Right lobe of liver (tissue), 6 donors: Measurements from ENCODE around the gene PPP3R1. TPM values are rescaled to one million over a fixed set of nuclear protein-coding genes. Genes with fewer than 3 reads are reported as not detected.
"Not testable (repeated sequence)": the region's sequence is repeated elsewhere in the genome, so short reads cannot be mapped to it uniquely, and the experiment has no call there.

ENCODE experiments used
- ATAC-seq, 4 donors: fragments of 200-7000 bp; cut with Tn5 transposase; one replicate each; pipeline ENCODE4 v1.9.1; 2020; ENCODE audit warnings: mild to moderate bottlenecking in 4 of 4, moderate library complexity in 4 of 4
- DNase-seq, 3 donors: peaks; one replicate each; pipeline ENCODE4 v3.0.0-alpha.2; 2020
- H3K27ac ChIP-seq, 3 donors: fragments of 200-600 bp; one replicate each; pipeline ENCODE4 v1.8.0; 2022
- H3K27me3 ChIP-seq, 2 donors: fragments of 200-600 bp; one replicate each; pipeline ENCODE4 v1.8.0; 2022
- H3K36me3 ChIP-seq, 4 donors: fragments of 200-600 bp; sonication (generic) in 1 of 4; one replicate each; pipeline versions ENCODE4 v1.5.1 to v1.8.0; 2017 to 2022; ENCODE audit warnings: control low read depth in 1 of 4
- H3K4me1 ChIP-seq, 4 donors: fragments of 200-600 bp; sonication (generic) in 1 of 4; one replicate each; pipeline versions ENCODE4 v1.5.1 to v1.8.0; 2017 to 2022; ENCODE audit warnings: control low read depth in 1 of 4
- H3K4me3 ChIP-seq, 3 donors: fragments of 200-600 bp; one replicate each; pipeline ENCODE4 v1.8.0; 2022
- H3K9me3 ChIP-seq, 4 donors: fragments of 200-600 bp; sonication (generic) in 1 of 4; one replicate each; pipeline versions ENCODE4 v1.5.1 to v1.8.0; 2017 to 2022; ENCODE audit warnings: control low read depth in 1 of 4
- POLR2A ChIP-seq: fragments of 450-650 bp; IDR thresholded peaks from one replicate; pipeline ENCODE4 v1.6.1; 2017; ENCODE audit warnings: antibody characterized with exemption, mild to moderate bottlenecking
- WGBS: methylation state at CpG from one replicate; pipeline ENCODE4 v1.1.6; 2018; ENCODE audit warnings: low coverage, low lambda C conversion rate; ENCODE audit not compliant: insufficient coverage; ENCODE audit errors: missing lambda C conversion rate; 5-methylcytosine and 5-hydroxymethylcytosine counted together
- intact Hi-C, 2 donors: fragments of 100-400 bp; cut with DNase I; formaldehyde crosslinking; loops; one replicate each; pipeline versions ENCODE4 v1.11.2 to v1.14.1; 2022
- total RNA-seq, 6 experiments: library from RNA; depleted of rRNA in 2 of 6; stranded (reverse); fragments of >200 nt in 2 of 6; fragmentation: NEBNext Ultra II Directional in 3 of 6; extraction: Animal tissue kit (Norgen Biotek cat#: 25700) in 3 of 6; gene quantifications; one replicate each; pipeline versions ENCODE4 v1.1.0 to v1.2.4, GENCODE V29; 2016 to 2023
- TF ChIP-seq, protein P1 (sequence below), 4 donors: fragments of 200-600 bp in 3 of 4; fragments of 450-650 bp in 1 of 4; IDR thresholded peaks; one replicate each; pipeline versions ENCODE4 v1.5.1 to v1.8.0; 2016 to 2022; ENCODE audit warnings: antibody characterized with exemption in 4 of 4, mild to moderate bottlenecking in 2 of 4
- donor health status: DM: no; HTN: yes; CAD: no.
- donor health status: DM: no; HTN: no; CAD: no.
- donor health status: DM: no; HTN: no; CAD: no.
- donor health status: DM: no; HTN: yes; CAD: no.
- donor health status: DM: no; HTN: yes; CAD: no.

Gene PPP3R1
- total RNA-seq, 6 experiments from 2014 or later: 21.0 to 37.9 (median 27.2) TPM

DNA sequence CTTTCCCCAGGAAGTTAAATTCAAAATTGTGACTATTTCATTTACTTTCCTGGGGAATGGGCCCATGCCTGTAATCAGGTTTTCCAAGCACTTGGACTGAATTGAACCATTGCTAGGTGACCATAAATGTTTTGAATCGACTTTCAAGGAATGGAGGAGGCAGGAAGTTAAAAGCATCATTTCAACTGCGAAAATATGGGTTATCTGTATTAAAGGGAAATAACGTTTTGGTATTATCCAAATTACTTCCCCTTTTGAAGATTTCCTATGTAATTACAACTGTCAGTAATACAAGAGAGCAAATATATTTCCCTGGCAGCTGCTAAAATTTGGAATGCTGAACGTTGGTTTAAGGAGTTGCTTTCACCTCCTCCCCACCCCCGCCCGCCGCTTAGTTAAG is 75.7 kb downstream of the PPP3R1 start:
- intact Hi-C loops: no loop called here

DNA sequence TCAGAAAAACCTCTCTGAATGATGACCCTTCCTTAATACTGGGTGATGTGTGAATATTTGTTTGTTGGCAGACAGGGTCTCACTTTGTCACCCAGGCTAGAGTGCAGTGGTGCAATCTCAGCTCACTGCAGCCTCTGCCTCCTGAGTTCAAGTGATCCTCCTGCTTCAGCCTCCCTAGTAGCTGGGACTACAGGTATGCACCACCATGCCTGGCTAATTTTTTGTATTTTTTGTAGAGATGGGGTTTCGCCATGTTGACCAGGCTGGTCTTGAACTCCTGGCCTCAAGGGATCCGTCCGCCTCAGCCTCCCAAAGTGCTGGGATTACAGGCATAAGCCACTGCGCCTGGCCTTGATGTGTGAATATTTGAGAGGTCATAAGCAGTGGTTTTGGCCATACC is 77.1 kb downstream of the PPP3R1 start:
- H3K27me3 ChIP-seq, ATAC-seq, intact Hi-C loops, H3K9me3 ChIP-seq, DNase-seq, H3K27ac ChIP-seq, H3K4me1 ChIP-seq, H3K4me3 ChIP-seq: not testable (repeated sequence)
- 100% methylated on average over 3 of the region's 4 CpGs for WGBS
- peaks cover 0 to 17% (median 2%) of the 10 kb centered on the region in 4 donors for H3K36me3 ChIP-seq

More for the DNA sequence above, 75.7 kb downstream of the PPP3R1 start:
- Histone ChIP-seq H3K36me3 (peaks cover 0 to 24% (median 2%) of the 10 kb centered on the region in 4 donors), H3K4me1 (no peaks in the 10 kb centered on the region), H3K27ac (no peak overlapping the region), H3K9me3 (no peaks in the 10 kb centered on the region), H3K27me3 (no peaks in the 10 kb centered on the region), H3K4me3 (no peak overlapping the region)
- TF ChIP-seq, protein P1, sequence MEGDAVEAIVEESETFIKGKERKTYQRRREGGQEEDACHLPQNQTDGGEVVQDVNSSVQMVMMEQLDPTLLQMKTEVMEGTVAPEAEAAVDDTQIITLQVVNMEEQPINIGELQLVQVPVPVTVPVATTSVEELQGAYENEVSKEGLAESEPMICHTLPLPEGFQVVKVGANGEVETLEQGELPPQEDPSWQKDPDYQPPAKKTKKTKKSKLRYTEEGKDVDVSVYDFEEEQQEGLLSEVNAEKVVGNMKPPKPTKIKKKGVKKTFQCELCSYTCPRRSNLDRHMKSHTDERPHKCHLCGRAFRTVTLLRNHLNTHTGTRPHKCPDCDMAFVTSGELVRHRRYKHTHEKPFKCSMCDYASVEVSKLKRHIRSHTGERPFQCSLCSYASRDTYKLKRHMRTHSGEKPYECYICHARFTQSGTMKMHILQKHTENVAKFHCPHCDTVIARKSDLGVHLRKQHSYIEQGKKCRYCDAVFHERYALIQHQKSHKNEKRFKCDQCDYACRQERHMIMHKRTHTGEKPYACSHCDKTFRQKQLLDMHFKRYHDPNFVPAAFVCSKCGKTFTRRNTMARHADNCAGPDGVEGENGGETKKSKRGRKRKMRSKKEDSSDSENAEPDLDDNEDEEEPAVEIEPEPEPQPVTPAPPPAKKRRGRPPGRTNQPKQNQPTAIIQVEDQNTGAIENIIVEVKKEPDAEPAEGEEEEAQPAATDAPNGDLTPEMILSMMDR (IDR thresholded peaks at IDR 0.05): no peak
- no peak for TF ChIP-seq POLR2A
- DNase-seq (no peak), ATAC-seq (no peak)
- WGBS: 50% methylated on average over 6 of the region's 7 CpGs

DNA sequence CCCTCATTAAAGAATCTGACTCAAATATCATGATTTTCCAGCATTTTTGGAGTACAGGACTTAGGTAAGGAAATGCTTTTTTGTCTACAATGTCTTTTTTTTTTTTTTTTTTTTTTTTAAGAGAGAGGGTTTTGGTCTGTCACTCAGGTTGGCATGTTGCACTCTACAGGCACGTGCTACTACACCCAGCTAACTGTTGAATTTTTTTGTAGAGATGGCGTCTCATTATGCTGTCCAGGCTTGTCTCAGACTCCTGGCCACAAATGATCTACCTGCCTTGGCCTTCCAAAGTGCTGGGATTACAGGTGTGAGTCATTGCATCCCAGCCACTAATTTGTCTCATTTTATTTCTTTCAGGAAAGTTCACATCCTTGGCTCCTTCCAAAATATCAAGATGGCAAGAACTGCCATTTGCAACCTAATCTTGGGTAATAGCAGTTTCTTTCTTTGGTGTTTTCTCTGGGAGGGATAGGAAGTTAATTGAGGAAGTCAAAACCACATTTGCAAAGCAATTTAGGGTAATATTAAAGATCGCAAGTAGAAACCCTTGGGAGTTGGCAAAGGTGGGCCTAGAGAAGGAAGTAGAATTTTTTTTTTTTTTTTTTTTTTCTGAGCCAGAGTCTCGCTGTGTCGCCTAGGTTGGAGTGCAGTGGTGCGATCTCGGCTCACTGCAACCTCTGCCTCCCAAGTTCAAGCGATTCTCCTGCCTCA is 79.2 kb downstream of the PPP3R1 start:
- intact Hi-C loops: no loop called here
- TF ChIP-seq, protein P1 (IDR thresholded peaks at IDR 0.05): no peak
- TF ChIP-seq POLR2A: no peak
- WGBS: 74% methylated on average over 8 of the region's 8 CpGs

DNA sequence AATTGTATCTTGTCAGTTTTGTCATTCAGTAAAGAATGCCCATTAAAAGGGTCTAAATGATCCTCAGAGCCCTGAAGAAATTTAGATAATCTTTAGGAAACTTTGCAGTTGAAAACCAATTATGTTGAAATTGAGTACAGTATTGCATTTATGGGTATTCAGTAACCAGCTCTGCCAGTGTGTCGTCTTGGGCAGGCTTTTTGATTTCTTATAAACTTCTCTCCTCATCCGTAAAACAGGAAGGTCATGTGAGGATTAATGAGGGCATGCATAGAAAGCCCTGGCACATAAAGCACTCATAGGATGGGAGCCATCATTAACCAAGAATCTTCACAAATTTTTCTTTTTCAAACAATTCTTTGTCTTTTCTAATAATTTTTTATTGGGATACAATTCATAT is 79.8 kb downstream of the PPP3R1 start:
- H3K36me3 ChIP-seq: peaks cover 0 to 13% (median 2%) of the 10 kb centered on the region in 4 donors
- TF ChIP-seq, protein P1 (IDR thresholded peaks at IDR 0.05): no peak
- no peak for TF ChIP-seq POLR2A
- no peak overlapping the region for H3K27ac ChIP-seq
- no peaks in the 10 kb centered on the region for H3K4me1 ChIP-seq
- DNase-seq (no peak), ATAC-seq (no peak)
- WGBS: 58% methylated on average over 2 of the region's 2 CpGs
- intact Hi-C loops: no loop called here
- H3K27me3 ChIP-seq: no peaks in the 10 kb centered on the region
- no peaks in the 10 kb centered on the region for H3K9me3 ChIP-seq
- H3K4me3 ChIP-seq: no peak overlapping the region

More for the DNA sequence above, 79.2 kb downstream of the PPP3R1 start:
- DNase-seq: no peak
- H3K36me3 ChIP-seq: peaks cover 0 to 13% (median 2%) of the 10 kb centered on the region in 4 donors
- peak in 1 of 4 donors; percentile 12 for ATAC-seq
- H3K9me3 ChIP-seq: no peaks in the 10 kb centered on the region
- H3K4me1 ChIP-seq: no peaks in the 10 kb centered on the region
- H3K27ac ChIP-seq: no peak overlapping the region
- H3K27me3 ChIP-seq: no peaks in the 10 kb centered on the region
- H3K4me3 ChIP-seq: no peak overlapping the region

DNA sequence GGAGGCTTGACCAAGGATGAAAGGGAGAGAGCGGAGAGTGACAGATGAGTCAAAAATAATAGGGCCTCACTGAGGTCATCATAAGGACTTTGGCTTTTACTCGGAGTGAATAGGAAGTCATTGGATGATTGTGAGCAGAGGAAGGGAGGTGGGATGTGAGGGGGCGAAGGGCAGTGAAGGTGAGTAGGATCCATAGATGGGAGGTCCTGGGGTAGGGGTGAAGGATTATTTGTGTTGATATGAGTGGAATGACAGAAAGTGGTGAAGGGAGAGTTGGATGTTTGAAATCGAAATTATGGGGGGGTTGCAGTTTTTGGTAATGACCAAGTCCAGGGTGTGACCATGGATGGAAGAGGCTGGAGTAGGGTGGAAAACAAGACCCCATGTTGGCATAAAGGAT is 80.6 kb downstream of the PPP3R1 start:
- TF ChIP-seq, protein P1 (IDR thresholded peaks at IDR 0.05): no peak
- no peak for TF ChIP-seq POLR2A
- H3K27ac ChIP-seq: no peak overlapping the region
- H3K27me3 ChIP-seq: no peaks in the 10 kb centered on the region
- intact Hi-C loops: no loop called here
- H3K36me3 ChIP-seq: peaks cover 0 to 13% (median 2%) of the 10 kb centered on the region in 4 donors
- no peaks in the 10 kb centered on the region for H3K4me1 ChIP-seq
- no peak for DNase-seq
- no peak overlapping the region for H3K4me3 ChIP-seq
- no peak for ATAC-seq
- H3K9me3 ChIP-seq: no peaks in the 10 kb centered on the region
- 91% methylated on average over 4 of the region's 4 CpGs for WGBS
